Activated CD4-positive, alpha-beta T cell treated with anti-CD3 and anti-CD28 coated beads, Interleukin-2, amount 10 ng/mL, durations not matched to agents 7 days and 5 days (primary cell): Measurements from ENCODE around the gene FGF1. TPM values are rescaled to one million over a fixed set of nuclear protein-coding genes. Genes with fewer than 3 reads are reported as not detected.

Source experiments
- CTCF ChIA-PET: fragments of 350-600 bp; sonication (Branson Sonifier 250); formaldehyde crosslinking; loops from one replicate; lab custom pipeline; 2021; ENCODE audit warnings: antibody characterized with exemption; lab: Charles Lee
- POLR2A ChIA-PET: fragments of 350-600 bp; sonication (Branson Sonifier 250); formaldehyde crosslinking; loops from one replicate; lab custom pipeline; 2021; ENCODE audit warnings: antibody characterized with exemption; lab: Charles Lee
- DNase-seq: peaks from one replicate; pipeline ENCODE4 v3.0.0-alpha.2; 2020
- H3K27ac Mint-ChIP-seq: one replicate; pipeline ENCODE4 v1.8.0; 2021; ENCODE audit warnings: mild to moderate bottlenecking, moderate library complexity, mixed read lengths
- H3K27me3 Mint-ChIP-seq: one replicate; pipeline ENCODE4 v1.8.0; 2021; ENCODE audit warnings: mixed read lengths
- H3K36me3 Mint-ChIP-seq: one replicate; pipeline ENCODE4 v1.8.0; 2021; ENCODE audit warnings: low read depth, mixed read lengths
- H3K4me1 Mint-ChIP-seq: one replicate; pipeline ENCODE4 v1.8.0; 2021; ENCODE audit warnings: mixed read lengths
- H3K4me3 Mint-ChIP-seq: one replicate; pipeline ENCODE4 v1.8.0; 2021; ENCODE audit warnings: mild to moderate bottlenecking, moderate library complexity, mixed read lengths
- H3K9me3 Mint-ChIP-seq: one replicate; pipeline ENCODE4 v1.8.0; 2021; ENCODE audit warnings: mixed read lengths
- total RNA-seq, 2 experiments: library from RNA; stranded (reverse); gene quantifications; one replicate each; pipeline ENCODE4 v1.2.3, GENCODE V29; 2021

FGF1 gene
- total RNA-seq, 2 experiments from 2014 or later, result not detected

DNA sequence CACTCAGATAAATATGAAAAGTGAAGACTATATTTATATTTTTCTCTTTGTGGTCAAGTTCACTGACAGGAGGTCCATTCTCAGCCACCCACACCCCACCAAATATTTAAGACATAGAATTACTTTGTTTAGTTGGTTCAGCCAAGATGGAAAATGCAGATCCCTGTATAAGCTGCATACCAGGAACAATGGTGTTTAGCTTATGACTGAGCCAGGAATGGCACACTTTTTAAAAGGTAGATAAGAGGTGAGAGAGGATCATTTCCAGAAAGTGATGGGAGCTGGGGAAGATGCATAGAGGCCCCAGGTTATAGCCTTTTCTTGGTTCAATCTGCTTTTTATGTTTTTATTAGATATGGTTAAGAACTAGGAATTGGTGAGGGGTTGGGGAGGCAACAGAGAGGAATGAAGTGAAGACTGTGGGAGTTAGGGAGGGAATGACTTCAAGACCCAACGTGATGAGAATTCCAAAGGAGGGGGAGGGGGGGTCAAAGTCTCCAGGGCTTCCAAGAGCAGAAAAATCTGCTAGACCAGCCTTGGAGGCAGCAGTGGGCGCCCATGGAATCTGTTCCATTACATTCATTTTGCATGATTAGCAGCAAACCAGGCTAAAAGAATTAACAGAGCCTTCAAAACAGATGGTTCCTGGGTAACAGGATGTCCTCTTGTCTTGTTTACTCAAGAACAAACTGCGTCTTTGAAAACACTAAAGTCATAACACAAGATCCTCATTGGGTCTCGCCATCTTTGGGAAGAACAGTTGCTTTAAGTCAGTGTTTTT is 95.2 kb downstream of the FGF1 start:
- no peak overlapping the region for H3K4me3 Mint-ChIP-seq
- ChIA-PET POLR2A (no interaction called here), CTCF (no interaction called here)
- DNase-seq, result no peak
- no peaks in the 10 kb centered on the region for H3K4me1 Mint-ChIP-seq
- H3K27me3 Mint-ChIP-seq, result peaks cover 19% of the 10 kb centered on the region
- no peaks in the 10 kb centered on the region for H3K36me3 Mint-ChIP-seq
- H3K9me3 Mint-ChIP-seq, result no peaks in the 10 kb centered on the region
- no peak overlapping the region for H3K27ac Mint-ChIP-seq

DNA sequence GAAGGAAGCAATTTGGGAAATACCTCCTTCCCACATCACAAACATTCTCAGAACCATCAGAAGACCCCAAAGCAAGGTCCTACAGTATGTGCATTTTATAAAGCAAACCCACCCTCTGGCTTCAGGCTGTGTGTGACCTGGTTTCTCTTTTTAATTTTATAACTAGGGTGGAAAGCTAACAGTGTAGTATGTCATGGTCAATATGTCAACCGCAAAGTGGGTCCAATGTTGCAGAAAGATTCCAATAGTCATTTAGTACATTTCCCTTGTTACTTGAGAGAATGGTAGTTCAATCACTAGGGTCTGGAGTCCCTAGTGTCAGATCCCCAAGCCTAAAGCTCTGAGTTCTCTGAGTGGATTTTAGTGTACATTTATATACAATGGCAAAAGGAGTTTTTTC is 96.2 kb downstream of the FGF1 start:
- Mint-ChIP-seq H3K27me3 (peaks cover 19% of the 10 kb centered on the region), H3K4me3 (no peak overlapping the region), H3K27ac (no peak overlapping the region), H3K36me3 (no peaks in the 10 kb centered on the region), H3K4me1 (no peaks in the 10 kb centered on the region), H3K9me3 (no peaks in the 10 kb centered on the region)
- POLR2A ChIA-PET, result no interaction called here
- DNase-seq, result no peak
- CTCF ChIA-PET, result no interaction called here

DNA sequence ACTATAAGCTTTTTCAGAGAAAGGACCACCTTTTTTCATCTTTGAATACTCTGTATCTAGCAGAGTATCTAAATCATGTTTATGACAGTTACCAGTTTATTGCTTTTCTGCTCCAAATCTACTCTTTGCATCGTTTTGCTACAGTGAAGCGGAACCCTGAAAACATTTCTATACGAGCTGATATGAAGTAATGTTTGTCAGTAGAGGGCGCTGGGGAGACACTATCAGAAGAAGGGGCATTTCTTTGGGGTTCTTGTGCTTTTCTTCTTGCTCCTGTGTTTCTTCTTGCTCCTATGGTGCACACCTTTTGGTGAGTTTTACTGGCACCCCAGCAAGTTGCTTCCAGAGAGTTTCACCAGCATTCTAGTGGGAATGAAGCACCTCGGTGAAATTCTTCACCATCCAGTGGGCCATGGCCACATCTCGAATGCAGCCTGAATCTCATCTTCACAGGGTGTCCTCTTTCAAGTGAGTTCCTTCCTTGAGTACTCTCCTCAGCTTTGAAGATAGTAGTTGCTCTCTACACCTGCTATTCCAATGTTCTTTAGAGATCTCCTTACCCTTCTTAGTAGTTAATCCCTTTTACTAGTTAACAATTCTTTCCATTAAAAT is 98.4 kb downstream of the FGF1 start:
- no peak overlapping the region for H3K27ac Mint-ChIP-seq
- H3K4me3 Mint-ChIP-seq, result no peak overlapping the region
- H3K36me3 Mint-ChIP-seq, result no peaks in the 10 kb centered on the region
- H3K4me1 Mint-ChIP-seq, result no peaks in the 10 kb centered on the region
- peak; percentile 48 for DNase-seq
- H3K9me3 Mint-ChIP-seq, result no peaks in the 10 kb centered on the region
- H3K27me3 Mint-ChIP-seq, result peaks cover 15% of the 10 kb centered on the region
- ChIA-PET POLR2A (no interaction called here), CTCF (interaction anchor here (1.1 kb wide), 1 partner anchor 708 kb away, joined by 3 read pairs; no protein-coding TSS in a partner anchor)

DNA sequence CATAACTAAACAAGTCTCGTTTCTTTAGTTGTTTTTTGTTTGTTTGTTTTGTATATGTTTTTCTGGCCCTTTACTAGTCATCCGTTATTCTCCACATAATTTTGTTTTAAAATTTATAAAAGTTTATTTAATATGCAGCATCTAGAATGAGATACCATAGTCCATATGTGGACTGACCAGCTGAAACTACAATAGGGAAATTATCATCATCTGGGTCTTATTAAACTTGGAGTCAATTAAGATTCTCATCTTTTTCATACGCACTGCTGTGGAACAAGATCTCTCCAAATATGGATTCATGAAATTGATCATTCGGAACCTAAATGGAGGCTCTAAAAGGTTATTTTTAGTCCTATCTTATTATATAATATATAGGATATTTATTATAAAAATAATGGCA is 99.3 kb downstream of the FGF1 start:
- DNase-seq, result no peak
- ChIA-PET CTCF (interaction anchor here (0.6 to 1.1 kb wide), 2 partner anchors 448 to 707 kb away, joined by 3 read pairs; no protein-coding TSS in a partner anchor), POLR2A (no interaction called here)
- no peaks in the 10 kb centered on the region for H3K9me3 Mint-ChIP-seq
- H3K36me3 Mint-ChIP-seq, result no peaks in the 10 kb centered on the region
- H3K4me1 Mint-ChIP-seq, result peaks cover 4% of the 10 kb centered on the region
- peaks cover 12% of the 10 kb centered on the region for H3K27me3 Mint-ChIP-seq
- no peak overlapping the region for H3K4me3 Mint-ChIP-seq
- no peak overlapping the region for H3K27ac Mint-ChIP-seq

DNA sequence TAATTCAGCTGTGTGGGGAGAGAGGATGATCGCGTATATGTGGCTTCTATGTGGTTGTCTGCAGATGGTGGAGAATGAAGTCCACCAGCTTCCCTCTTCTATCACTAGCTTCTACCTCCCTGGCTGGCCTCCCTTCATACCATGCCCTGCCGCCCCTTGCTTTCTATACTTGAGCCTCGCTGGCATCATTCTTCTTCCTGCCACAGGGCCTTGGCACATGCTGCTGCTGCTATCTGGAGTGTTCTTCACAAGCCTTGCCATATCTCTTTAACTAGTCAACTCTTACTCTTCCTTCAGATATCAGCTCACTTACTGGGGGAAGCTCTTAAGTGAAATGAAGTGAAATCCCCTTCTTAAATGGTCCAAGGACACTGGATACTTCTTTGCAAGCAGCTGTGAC is 100.4 kb downstream of the FGF1 start:
- ChIA-PET CTCF (no interaction called here), POLR2A (interaction anchor here (0.9 kb wide), 1 partner anchor 82 kb away, joined by 3 read pairs; no protein-coding TSS in a partner anchor)
- Mint-ChIP-seq H3K4me3 (no peak overlapping the region), H3K36me3 (no peaks in the 10 kb centered on the region), H3K9me3 (no peaks in the 10 kb centered on the region), H3K4me1 (peaks cover 9% of the 10 kb centered on the region), H3K27me3 (peaks cover 5% of the 10 kb centered on the region), H3K27ac (no peak overlapping the region)
- no peak for DNase-seq

DNA sequence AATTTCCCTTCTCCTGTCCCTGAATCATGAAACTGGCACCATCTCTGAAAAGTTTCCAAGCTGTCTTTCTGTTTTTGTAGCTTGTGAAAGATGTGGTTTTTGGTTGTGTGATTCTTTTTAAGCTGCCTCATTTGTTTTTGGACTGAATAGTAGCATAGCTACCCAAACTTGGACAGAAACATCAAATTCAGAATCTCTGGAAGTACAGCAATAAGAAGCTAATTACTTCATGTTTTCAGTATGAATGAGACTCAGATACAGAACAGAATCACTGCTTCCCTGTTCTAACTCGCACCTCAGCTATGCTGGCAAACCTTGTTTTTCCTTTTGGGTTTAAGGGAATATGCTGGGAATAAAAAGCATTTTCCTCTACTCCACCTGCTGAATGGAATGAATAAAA is 101.0 kb downstream of the FGF1 start:
- H3K27ac Mint-ChIP-seq, result no peak overlapping the region
- H3K4me3 Mint-ChIP-seq, result no peak overlapping the region
- DNase-seq, result no peak
- H3K9me3 Mint-ChIP-seq, result no peaks in the 10 kb centered on the region
- H3K36me3 Mint-ChIP-seq, result no peaks in the 10 kb centered on the region
- H3K27me3 Mint-ChIP-seq, result peaks cover 2% of the 10 kb centered on the region
- CTCF ChIA-PET, result no interaction called here
- POLR2A ChIA-PET, result interaction anchor here (0.9 kb wide), 1 partner anchor 81 kb away, joined by 3 read pairs; no protein-coding TSS in a partner anchor
- peaks cover 14% of the 10 kb centered on the region for H3K4me1 Mint-ChIP-seq

DNA sequence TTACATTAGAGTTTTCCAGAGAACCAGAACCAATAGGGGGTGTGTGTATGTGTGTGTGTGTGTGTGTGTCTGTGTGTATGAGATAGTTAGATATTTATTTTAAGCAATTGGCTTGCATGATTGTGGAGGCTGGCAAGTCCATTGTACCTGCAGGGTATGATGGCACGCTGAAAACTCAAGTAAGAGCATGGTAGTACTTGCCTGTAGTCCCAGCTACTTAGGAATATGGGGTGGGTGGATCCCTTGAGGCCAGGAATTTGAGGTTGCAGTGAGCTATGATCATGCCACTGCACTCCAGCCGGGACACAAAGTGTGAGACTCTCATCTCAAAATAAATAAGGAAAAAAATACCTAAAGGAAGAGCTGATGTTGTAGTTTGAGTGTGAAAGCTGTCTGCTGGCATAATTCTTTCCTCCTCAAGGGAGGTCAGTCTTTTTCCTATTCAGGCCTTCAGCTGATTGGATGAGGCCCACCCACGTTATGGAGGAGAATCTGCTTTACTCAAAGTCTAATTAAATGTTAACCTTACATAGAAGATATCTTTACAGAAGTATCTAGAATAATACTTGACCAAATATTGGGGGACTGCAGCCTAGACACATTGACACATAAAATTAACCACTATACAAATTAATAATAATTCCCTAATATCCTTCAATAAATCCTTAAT is 107.6 kb downstream of the FGF1 start:
- Mint-ChIP-seq H3K9me3 (peaks cover 9% of the 10 kb centered on the region), H3K36me3 (peaks cover 9% of the 10 kb centered on the region), H3K27ac (no peak overlapping the region), H3K27me3 (peaks cover 1% of the 10 kb centered on the region), H3K4me3 (no peak overlapping the region), H3K4me1 (peaks cover 25% of the 10 kb centered on the region)
- no peak for DNase-seq
- ChIA-PET POLR2A (no interaction called here), CTCF (interaction anchor here (0.6 kb wide), 1 partner anchor 206 kb away, joined by 3 read pairs; no protein-coding TSS in a partner anchor)

DNA sequence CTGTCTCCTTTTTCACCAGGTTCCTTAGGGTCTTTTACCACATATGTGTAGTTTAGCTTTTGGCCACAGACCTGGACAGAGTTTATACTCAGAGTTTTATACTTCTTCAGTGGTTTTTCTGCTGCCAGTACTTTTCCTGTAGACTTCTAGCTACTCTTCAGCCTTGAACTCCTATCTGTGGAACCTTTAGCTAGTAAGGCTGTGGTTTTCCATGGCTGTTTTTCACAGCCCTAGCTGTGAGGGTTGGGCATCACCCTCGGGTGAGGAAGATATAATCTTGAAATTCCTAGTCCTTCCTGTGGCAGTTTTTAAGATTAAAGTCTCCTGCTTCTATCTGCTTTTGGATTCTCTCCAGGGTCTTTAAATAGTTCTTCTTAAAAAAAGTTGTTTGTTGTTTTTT is 109.1 kb downstream of the FGF1 start:
- peaks cover 23% of the 10 kb centered on the region for H3K4me1 Mint-ChIP-seq
- CTCF ChIA-PET, result no interaction called here
- POLR2A ChIA-PET, result no interaction called here
- no peak for DNase-seq
- no peak overlapping the region for H3K27ac Mint-ChIP-seq
- no peaks in the 10 kb centered on the region for H3K27me3 Mint-ChIP-seq
- H3K4me3 Mint-ChIP-seq, result no peak overlapping the region
- H3K36me3 Mint-ChIP-seq, result peaks cover 9% of the 10 kb centered on the region
- peaks cover 9% of the 10 kb centered on the region for H3K9me3 Mint-ChIP-seq

DNA sequence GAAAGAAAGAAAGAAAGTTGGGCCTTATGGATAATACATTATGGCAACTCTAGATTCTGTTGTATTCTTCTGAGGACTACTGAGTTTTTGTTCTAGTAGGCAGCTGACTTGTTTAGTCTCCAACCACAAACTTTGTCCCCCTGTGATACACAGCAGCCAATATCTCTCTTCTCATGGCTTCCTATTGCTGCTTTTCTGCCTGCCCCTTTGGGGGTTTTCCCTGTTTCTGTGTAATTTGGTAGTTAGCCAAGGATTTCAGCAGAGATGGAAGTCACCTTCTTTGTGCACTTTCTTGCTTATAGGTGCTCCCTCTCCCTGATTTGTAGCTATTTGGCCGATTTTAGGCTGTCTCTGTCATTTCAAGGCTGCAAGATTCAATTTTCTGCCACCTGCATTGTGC is 109.6 kb downstream of the FGF1 start:
- no peak overlapping the region for H3K4me3 Mint-ChIP-seq
- no peak overlapping the region for H3K27ac Mint-ChIP-seq
- ChIA-PET CTCF (interaction anchor here (1.3 kb wide), 1 partner anchor 389 kb away, joined by 4 read pairs; no protein-coding TSS in a partner anchor), POLR2A (no interaction called here)
- peaks cover 9% of the 10 kb centered on the region for H3K36me3 Mint-ChIP-seq
- no peak for DNase-seq
- peaks cover 18% of the 10 kb centered on the region for H3K4me1 Mint-ChIP-seq
- no peaks in the 10 kb centered on the region for H3K27me3 Mint-ChIP-seq
- peaks cover 9% of the 10 kb centered on the region for H3K9me3 Mint-ChIP-seq

DNA sequence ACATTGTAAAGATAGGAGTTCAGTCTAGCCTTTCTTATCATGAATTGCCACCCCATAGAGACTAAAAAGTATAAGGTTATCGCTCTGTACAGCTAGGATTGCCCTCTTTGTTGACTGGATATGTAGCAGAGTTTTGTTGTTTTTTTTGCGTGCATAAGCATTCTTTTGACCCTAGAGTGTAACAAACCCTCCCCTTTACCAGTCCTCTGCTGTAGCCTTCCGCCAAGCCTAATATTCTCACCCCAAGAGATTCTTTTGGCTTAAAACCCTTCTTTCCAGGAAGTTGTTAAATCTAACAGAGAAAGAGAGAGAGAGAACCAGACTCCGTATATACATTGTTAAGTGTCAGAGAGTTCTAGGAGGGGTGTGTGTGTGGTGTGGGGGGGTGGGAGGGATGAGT is 113.9 kb downstream of the FGF1 start:
- Mint-ChIP-seq H3K27ac (no peak overlapping the region), H3K9me3 (no peaks in the 10 kb centered on the region), H3K4me3 (no peak overlapping the region), H3K36me3 (no peaks in the 10 kb centered on the region), H3K27me3 (no peaks in the 10 kb centered on the region), H3K4me1 (peaks cover 5% of the 10 kb centered on the region)
- DNase-seq, result no peak
- ChIA-PET POLR2A (no interaction called here), CTCF (no interaction called here)

DNA sequence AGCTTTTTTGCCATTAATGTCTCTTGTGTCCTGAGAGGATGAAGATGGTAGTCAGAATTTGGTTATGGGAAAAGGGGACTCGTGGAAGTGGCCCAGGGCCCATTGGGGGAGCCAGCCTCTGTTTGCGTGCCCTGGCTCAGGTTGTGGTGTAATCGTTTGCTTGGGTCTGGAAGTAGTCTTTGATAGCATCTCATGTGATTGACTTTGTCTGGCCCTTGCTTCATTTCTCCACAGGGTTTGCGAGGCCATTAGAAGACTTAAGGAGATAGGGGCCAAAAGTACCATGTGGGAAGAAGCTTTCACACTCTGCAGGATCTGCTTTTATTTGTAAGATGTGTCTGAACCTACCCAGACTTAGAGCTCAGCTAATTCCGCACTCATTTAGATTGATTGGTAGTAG is 114.5 kb downstream of the FGF1 start:
- no peaks in the 10 kb centered on the region for H3K9me3 Mint-ChIP-seq
- no peak overlapping the region for H3K4me3 Mint-ChIP-seq
- POLR2A ChIA-PET, result no interaction called here
- H3K27ac Mint-ChIP-seq, result no peak overlapping the region
- H3K36me3 Mint-ChIP-seq, result no peaks in the 10 kb centered on the region
- CTCF ChIA-PET, result no interaction called here
- H3K27me3 Mint-ChIP-seq, result no peaks in the 10 kb centered on the region
- DNase-seq, result no peak
- peaks cover under 1% of the 10 kb centered on the region for H3K4me1 Mint-ChIP-seq

DNA sequence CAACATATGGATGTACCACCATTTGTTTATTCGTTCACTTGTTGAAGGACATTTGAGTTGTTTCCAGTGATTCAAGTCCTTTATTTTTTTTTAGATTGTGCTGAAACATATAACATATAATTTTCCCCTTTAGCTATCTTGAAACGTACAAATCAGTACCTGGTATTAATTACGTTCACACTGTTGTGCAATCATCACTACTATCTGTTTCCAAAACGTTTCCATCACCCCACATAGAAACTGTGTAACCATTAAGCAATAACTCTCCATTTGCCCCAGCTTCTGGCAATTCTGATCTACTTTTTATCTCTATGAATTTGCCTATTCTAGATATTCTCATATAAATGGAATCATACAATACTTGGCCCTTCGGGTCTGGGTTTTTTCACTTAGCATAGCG is 116.0 kb downstream of the FGF1 start:
- Mint-ChIP-seq H3K4me3 (no peak overlapping the region), H3K4me1 (no peaks in the 10 kb centered on the region), H3K9me3 (no peaks in the 10 kb centered on the region), H3K36me3 (no peaks in the 10 kb centered on the region), H3K27ac (no peak overlapping the region), H3K27me3 (no peaks in the 10 kb centered on the region)
- POLR2A ChIA-PET, result no interaction called here
- CTCF ChIA-PET, result interaction anchor here (1.3 kb wide), 1 partner anchor 384 kb away, joined by 3 read pairs; no protein-coding TSS in a partner anchor
- DNase-seq, result no peak

DNA sequence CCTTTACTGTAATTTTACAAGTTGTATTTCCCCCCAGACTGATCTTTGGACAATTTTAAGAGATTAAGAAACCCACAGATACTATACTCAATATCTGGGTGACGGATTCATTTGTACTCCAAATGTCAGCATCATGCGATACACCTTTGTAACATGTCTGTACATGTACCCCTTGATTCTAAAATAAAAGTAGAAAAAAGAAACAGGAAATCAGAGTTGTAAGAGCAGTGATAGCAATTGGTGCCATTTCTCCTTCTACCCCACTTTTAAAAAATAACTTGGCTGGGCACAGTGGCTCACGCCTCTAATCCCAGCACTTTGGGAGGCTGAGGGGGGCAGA is 116.9 kb downstream of the FGF1 start:
- DNase-seq, result no peak
- H3K36me3 Mint-ChIP-seq, result no peaks in the 10 kb centered on the region
- H3K27me3 Mint-ChIP-seq, result no peaks in the 10 kb centered on the region
- no peaks in the 10 kb centered on the region for H3K9me3 Mint-ChIP-seq
- CTCF ChIA-PET, result no interaction called here
- H3K4me3 Mint-ChIP-seq, result no peak overlapping the region
- POLR2A ChIA-PET, result no interaction called here
- H3K27ac Mint-ChIP-seq, result no peak overlapping the region
- no peaks in the 10 kb centered on the region for H3K4me1 Mint-ChIP-seq
